Fibroblast of skin of scalp (primary cell): ENCODE measurements around the gene SLC9A2. TPM values are rescaled to one million over a fixed set of nuclear protein-coding genes. Genes with fewer than 3 reads are reported as not detected.

Source experiments
- DNase-seq: peaks from one replicate; pipeline ENCODE4 v3.0.0-alpha.2; 2013
- polyA plus RNA-seq, 2 experiments: library from polyadenylated mRNA; unstranded; fragments of 120-200 nt; gene quantifications; one replicate each; pipeline ENCODE4 v1.2.1, GENCODE V29; 2013; ENCODE audit not compliant: insufficient read length in 2 of 2

SLC9A2 gene, protein sequence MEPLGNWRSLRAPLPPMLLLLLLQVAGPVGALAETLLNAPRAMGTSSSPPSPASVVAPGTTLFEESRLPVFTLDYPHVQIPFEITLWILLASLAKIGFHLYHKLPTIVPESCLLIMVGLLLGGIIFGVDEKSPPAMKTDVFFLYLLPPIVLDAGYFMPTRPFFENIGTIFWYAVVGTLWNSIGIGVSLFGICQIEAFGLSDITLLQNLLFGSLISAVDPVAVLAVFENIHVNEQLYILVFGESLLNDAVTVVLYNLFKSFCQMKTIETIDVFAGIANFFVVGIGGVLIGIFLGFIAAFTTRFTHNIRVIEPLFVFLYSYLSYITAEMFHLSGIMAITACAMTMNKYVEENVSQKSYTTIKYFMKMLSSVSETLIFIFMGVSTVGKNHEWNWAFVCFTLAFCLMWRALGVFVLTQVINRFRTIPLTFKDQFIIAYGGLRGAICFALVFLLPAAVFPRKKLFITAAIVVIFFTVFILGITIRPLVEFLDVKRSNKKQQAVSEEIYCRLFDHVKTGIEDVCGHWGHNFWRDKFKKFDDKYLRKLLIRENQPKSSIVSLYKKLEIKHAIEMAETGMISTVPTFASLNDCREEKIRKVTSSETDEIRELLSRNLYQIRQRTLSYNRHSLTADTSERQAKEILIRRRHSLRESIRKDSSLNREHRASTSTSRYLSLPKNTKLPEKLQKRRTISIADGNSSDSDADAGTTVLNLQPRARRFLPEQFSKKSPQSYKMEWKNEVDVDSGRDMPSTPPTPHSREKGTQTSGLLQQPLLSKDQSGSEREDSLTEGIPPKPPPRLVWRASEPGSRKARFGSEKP
- 0.06 TPM for polyA plus RNA-seq (2013, experiment 1 of 2; ENCODE audit: insufficient read length)
- polyA plus RNA-seq (2013, experiment 2 of 2; ENCODE audit: insufficient read length), result 0.07 TPM

DNA sequence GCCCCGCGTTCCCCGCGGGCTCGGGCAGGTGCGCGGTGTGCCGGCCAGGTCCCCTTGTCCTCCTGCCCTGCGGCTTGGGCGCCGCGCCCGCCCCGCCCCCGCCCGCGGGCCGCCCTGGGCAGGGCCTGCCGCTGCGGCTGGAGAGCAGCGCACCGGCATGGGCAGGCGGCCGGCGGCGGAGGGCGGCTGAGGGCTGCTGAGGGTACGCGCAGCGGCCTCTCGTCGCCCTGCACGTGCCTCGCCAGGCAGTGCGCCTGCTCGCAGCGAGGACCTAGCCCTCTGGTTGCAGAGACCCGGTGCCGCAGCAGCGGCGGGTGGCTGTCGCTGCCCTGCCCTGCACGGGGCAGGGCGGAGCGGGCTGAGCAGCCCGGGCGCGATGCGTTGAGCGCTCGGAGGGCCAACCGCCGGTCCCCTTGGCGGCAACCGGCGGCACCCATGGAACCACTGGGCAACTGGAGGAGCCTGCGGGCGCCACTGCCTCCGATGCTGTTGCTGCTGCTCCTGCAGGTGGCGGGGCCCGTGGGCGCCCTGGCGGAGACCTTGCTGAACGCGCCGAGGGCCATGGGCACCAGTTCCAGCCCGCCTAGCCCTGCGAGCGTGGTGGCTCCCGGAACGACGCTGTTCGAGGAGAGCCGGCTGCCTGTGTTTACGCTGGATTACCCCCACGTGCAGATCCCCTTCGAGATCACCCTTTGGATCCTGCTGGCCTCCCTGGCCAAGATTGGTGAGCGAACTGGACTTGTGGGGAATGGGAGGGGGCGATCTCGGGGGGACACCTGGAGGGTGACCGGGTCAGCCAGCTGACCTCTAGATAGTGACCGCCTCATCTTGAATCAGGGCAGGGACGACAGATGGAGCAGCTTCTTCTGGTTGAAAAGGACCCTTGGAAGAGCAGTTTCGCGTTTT, at the start of gene SLC9A2:
Gene SLC9A2 (plus strand): TSS at position 140 of the 906 bp plus-strand sequence. CDS start 296 bp downstream, at position 436.
- DNase-seq, result no peak

DNA sequence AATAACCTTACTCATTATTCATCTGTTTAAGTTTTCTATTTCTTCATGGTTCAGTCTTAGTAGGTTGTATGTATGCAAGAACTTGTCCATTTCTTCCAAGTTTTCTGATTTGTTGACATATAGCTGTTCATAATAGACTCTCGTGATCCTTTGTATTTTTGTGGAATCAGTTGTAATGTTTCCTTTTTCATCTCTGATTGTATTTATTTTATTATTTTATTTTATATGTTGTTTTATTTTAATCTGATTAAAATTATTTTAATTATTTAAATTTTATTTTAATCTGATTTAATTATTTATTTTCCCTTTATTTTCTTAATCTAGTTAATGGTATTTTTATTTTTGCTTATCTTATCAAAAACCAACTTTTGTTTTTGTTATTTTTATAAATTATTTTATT, 43.5 kb upstream of the SLC9A2 start:
- no peak for DNase-seq

DNA sequence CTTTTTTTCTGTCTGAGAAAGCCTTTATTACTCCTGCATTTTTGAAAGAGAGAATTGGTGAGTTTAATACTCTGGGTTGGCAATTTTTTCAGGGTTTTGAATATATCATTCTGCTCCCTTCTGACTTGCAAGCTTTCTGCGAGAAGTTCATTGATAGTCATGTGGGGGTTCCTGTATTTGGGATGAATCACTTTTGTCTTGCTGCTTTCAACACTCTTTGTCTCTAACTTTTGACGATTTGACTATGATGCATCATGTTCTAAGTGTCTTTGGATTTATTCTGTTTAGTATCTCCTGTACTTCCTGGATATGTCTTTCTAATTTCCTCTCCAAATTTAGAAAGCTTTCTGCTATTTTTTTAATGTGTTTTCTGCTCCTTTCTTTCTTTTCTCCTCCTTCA, 41.0 kb upstream of the SLC9A2 start:
- DNase-seq, result no peak

DNA sequence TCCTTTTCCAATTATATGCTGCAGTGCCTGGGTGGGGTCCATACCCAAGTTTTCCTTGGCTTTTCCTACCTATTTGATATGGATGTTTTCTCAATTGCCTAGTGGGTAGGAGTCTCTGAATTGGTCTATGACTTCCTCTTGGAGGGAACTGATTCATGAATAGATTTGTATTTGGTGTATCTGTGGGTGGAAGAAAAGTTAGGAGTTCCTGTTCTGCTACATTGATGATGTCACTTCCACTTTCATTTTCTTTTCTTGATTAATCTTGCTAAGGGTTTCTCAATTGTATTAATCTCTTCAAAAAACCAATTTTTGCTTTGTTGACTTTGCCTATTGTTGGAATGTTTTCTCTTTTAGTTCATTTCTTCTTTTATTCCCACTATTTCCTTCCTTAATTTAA, 37.4 kb upstream of the SLC9A2 start:
- no peak for DNase-seq

DNA sequence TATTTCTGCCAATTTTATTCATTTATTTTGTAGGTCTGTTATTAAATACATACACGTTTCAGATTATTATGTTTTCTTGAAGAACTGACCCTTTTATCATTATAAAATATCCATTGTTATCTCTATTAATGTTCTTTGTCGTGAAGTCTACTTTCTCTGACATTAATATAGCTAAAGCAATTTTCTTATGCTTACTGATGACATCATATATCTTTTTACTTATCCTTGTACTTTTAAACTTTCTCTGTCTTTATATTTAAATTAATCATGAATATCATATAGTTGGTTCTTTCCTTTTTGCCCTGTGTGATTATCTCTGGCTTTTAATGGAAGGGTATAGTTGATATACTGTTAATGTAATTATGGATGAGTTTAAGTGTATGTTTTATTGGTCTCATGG, 36.5 kb upstream of the SLC9A2 start:
- DNase-seq, result no peak

DNA sequence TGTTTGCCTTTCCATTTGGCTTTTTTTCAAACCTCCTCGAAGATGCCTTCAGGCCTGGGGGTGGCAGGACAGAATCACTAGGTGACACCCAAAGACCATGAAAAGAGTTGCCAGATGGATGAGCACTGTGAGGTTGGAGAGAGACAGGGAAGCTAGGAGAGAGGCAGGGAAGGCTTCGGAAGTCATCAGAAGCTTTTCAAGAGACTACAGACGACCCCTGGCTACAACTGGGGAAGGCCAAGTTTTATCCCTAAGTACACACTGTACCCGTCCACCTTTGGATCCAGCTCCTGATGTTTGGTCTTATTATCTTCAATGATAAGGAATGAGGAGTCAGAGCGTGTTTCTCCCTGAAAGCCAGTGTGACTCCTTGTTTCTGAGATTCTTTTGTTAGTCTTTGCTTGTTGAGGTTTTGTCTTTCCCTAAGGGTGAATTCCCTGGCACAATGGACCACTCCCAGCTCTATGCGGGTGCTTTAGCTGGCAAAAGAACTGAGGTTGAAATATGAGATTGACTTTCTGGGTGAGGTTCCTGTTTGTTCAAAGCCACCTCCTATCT, 33.4 kb upstream of the SLC9A2 start:
- DNase-seq, result no peak

DNA sequence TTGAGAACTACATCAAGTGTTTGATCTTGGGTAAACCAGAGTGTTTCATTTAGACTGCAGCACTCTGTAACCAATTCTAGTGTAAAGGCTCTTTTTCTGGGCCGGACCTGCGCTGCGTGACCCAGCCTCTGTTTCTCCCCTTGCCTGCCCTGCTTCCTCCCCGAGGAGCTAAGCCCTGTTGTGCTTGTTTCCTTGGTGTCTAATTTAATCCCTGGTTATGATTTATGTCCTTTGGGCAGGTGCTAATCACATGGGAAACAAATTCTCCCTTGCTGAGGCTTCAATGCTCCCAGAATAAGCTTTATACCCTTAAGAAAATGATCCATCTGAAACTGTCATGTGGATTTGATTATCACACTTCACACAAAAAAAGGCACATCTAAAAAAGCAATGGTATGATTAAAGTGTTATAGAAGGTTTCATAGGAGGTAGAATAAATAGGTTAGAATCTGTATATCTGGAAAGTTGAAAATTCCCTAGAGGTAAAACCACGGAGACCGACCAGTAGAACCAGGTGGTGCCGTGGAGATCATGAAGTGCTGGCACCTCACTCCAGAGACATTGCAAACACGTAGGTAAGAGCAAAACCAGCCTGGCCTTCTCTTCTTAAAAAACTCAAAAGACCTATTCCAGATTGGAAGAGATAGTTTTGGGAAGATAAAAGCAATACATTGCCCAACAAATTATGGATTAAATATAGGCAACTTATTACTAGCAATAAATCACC, 31.0 kb upstream of the SLC9A2 start:
- no peak for DNase-seq

DNA sequence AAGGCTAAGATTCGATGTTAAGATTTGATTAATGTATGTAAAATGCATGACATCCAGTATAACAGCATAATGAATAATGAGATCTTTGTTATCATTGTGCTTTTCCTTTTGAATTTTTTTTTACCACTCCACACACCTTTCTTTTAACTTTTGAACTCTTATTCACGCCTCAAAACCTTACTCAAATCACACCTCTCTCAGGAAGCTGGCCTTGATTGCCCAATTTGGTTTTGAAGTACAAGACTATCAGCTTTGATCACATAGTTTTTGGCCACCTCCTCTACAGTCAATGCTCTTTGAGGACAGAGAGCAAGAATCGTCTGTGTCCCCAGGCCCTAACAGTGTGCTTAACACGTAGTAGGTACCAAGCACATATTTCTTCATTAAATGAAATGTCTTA, 29.9 kb upstream of the SLC9A2 start:
- no peak for DNase-seq

DNA sequence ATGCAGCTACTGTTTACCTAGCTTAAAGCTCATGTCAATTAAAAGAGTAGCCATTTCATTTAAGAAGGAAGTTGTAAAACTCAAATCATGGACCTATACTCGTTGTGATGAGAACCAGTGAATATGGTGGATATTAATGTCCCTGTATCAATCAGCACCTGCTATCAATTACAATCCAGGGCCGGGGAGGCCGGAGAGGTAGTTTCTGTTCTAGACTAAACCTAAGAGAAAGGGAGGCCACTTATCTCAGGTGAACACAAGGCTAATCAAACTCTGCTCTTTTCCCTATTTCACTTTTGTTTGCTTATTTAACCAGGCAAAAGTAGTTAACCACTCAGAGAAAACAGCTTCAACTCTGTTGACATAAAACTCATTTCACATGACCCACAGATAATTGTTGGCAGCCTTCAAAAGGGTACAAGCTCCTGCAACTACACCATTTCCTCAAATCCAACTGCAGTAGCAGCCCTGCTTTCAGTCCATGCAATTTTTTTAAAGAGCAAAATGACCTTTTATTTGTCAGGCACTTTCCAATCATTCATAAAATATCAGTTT, 27.8 kb upstream of the SLC9A2 start:
- DNase-seq, result no peak

DNA sequence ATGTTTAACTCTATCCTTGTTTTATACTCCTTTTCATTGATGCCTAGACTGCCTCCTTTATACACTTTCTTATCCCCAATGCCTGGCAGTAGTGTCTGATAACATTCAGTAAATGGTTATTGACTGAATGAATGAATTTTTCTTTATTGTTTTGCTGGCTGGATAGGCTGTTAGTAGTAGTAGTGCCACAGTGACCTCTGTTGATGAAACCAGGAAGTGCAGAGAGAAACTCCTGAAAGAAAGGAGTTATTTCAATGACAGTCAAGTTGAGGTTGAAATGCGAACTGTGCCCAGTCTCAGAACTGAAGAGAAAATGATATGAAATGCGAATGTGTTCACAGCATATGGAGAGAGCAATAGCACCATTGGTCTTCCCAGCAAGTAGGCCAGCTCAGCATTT, 26.8 kb upstream of the SLC9A2 start:
- DNase-seq, result peak; percentile 19

DNA sequence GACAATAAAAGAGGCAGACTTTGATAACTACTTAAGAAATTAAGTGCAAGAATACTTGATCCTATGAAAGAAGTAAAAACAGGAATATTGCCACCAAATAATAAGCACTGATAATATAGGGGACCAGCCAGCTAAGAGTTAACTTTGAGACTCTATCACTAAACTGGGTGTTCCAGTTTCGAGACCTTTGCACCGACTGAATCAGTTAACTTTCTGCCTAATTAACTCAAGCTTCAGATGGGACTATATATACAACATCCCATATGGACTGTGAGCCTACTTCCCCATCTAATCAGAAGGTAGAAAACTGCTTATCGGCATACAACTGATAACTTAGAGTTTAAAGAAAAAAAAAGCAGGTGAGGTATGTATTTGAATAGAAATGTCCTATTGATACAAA, 25.8 kb upstream of the SLC9A2 start:
- DNase-seq, result no peak

DNA sequence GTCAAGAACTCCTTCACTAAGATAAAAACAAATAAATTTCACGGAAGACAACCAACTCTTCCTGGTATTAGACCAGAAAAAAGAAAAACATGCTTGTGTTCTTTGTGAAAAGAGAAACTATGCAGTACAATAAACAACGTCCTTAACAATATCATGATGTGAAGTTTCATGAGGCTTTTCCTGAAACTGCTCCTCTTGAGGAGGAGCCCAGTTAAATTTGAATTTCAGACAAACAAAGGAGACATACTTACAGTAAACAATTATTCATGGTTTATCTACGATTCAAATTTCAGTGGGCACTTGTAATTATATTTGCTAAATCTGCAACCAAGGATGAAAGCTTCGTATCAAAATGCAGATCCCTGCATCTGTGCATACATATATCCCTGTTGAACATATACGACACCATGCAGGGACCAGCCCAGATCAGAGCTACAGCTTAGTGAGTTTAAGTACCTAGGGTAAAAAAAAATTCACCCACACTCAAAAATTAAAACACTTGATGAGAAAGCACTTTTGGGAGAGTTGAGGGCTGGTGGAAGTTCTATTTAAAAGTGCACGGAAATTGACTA, 24.8 kb upstream of the SLC9A2 start:
- no peak for DNase-seq

DNA sequence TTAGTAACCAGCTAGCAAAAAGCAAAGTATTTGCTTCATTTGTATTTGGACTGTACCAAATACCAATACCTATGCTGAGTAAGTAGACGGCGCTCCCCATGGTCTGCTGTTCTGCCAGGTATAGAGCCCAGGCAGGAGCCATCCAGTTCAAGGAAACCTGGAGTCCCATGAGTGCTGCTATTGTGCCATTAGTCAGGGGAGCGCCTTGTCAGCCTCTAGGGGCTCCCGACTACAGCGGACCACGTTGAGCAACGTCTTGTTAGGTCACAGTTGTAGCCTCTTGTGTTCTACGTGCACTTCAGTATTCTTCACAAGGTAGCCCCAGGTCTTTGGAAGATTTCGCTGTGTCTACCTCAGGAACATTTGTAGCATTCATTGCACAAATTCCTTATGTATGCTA, 21.6 kb upstream of the SLC9A2 start:
- no peak for DNase-seq

DNA sequence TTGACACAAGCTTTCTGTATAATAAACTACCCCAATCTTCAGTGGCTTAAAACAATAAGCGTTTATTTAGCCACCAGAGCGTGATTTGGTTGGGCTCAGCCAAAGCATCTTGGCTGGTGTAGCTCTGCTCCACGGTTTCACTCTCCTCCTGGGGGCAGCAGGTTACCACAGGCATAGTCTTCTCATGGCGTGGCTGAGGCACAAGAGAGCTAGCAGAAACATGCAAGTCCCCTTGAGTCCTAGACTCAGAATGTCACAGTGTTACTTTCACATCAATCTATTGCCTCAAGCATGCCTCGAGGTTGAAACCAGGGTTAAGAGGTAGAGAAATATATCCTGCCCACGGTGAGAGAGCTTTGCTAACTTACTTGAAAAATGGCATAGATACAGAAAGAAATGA, 19.9 kb upstream of the SLC9A2 start:
- no peak for DNase-seq

DNA sequence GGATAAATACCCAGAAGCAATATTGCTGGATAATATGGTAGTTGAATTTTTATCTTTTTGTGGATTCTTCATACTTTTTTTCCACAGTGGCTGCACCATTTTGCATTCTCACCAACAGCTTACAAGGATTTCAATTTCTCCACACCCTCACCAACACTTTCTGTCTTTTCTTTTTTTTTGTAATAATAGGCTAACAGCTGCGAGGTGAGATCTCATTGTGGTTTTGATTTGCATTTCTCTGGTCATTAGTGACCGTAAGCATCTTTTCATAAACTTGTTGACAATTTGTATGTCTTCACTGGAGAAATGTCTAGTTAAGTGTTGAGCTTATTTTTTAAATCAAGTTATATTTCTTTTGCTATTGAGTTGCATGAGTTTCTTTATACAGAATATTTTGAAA, 17.6 kb upstream of the SLC9A2 start:
- no peak for DNase-seq

DNA sequence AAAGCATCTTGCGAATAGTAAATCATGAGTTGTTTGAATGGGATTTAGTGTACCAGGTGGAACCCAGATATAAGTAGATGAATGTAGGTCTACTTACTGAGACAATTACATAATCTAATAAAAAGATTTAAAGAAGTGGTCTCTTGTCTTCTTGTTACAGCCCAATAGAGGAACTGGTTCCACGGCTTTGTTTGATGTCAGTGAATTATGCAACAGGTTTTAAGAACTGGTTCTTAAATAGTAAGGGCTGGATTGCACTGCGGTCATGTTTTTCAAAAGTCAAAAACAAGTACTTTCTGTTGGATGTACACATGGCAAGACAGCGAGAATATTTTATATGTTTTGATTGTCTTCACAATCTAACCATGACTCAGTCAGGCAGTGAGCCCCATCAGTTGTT, 15.4 kb upstream of the SLC9A2 start:
- DNase-seq, result no peak

DNA sequence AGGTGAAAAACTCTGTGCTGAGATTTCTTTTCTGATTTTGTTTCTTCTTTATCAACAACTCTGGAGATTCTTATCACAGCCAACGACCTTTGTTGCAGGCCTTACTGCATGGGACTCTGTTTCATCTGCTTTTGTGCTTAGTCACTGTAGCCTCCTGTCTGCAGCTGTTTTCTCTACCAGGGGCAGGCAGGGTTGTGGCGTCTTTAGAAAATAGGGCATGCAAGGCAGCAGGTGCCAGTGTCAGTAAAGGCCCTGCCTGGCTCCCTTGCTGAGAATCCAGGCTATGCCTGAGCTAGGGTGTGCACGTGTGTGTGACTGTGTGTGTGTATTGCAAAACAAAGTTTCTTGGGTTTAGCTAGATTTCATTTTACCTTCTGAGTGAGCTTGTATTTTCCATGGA, 14.6 kb upstream of the SLC9A2 start:
- DNase-seq, result no peak

DNA sequence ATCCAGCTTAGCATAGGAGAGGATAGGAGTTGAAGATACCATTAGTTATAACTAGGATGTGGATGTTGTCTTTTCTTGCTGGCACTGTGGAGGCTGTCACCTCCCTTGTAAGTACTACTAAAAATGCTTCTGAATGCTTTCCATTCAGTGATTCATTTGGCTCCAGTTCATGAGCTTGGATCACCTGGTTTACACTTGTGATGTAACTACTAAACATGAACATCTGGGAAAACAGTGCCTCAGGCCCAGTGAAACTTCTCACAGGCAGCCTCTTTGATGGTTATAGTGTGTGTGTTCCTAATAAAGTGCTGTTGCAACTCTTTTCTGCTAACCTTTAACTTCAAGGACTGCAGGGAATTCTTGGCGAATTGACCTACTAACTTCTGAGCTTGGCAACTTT, 13.0 kb upstream of the SLC9A2 start:
- DNase-seq, result no peak

DNA sequence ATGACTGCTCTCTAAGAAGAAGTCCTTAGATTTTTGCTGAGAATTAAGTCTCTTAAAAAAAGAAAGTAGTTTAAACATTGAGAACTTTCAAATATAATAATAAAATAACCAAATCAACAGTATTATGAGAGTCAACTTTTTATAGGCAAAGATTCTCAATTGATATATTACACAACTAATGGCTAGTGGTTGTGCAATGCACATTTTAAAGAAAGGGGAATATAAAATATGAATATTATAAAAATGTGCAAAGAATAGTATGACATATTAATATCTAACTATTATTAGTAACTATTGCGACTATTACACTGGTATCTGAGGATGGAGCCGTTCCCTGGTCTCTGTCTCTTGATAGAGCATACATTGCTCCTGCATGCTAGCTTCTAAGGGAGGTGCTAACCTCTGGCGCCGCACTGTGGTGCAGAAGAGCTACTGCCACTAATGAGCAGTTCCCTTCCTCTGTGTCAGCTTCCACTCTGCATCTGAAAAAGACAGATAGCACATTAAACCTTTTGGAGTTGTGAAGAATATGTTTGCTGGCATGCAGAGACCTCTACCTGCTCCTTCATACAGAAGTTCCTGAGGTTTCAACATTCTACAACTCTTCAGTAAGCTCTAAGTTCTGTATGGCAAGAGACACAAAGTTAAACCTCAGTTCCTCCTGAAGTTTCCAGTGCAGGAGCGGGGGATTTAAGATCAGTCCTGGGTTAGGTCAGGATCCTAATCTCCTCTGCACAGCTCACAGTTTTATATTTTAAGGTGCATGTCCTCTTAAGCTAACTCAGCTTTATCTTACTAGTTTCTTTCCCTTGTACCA, 3.5 kb upstream of the SLC9A2 start:
- peak; percentile 65 for DNase-seq
